ENCODE measurements around the gene TMEM184B. TPM values are rescaled to one million over a fixed set of nuclear protein-coding genes. Genes with fewer than 3 reads are reported as not detected.

TMEM184B gene
- total and polyA plus RNA-seq, 2 experiments from 2014 or later = 42.2 to 95.1 TPM

- Mint-ChIP-seq H3K9me3 (peaks cover 4% of the 10 kb centered on the region; the same call in 2 of the 3 replicates), H3K27me3 (ENCODE audit: insufficient read depth, low read depth, poor library complexity) (peaks cover 14% of the 10 kb centered on the region), H3K27ac (no peak overlapping the region), H3K4me3 (no peak overlapping the region), H3K36me3 (ENCODE audit: low read depth) (no peaks in the 10 kb centered on the region; the same call in 2 of the 3 replicates), H3K4me1 (no peaks in the 10 kb centered on the region; the same call in 2 of the 3 replicates)
- no peak for TF ChIP-seq CTCF (conservative IDR thresholded peaks at IDR 0.05; ENCODE audit: low read depth in 2 of 2)
- TF ChIP-seq ZNF462 (CRISPR knock-in tag; IDR thresholded peaks at IDR 0.05) = no peak
- TF ChIP-seq POLR2AphosphoS5 (IDR thresholded peaks at IDR 0.05; ENCODE audit: low read depth) = no peak
- TF ChIP-seq JUNB (IDR thresholded peaks at IDR 0.05; ENCODE audit: unreplicated experiment) = no peak
- TF ChIP-seq ETS1 (IDR thresholded peaks at IDR 0.05) = no peak
- TF ChIP-seq EZH2 (IDR thresholded peaks at IDR 0.05; ENCODE audit: low read depth, unreplicated experiment) = no peak
- no peak for TF ChIP-seq NANOG (IDR thresholded peaks at IDR 0.05; ENCODE audit: borderline replicate concordance)
- TF ChIP-seq EZH2phosphoT487 (IDR thresholded peaks at IDR 0.05; ENCODE audit: unreplicated experiment) = no peak
- TF ChIP-seq REST (IDR thresholded peaks at IDR 0.05; ENCODE audit: unreplicated experiment) = no peak
- TF ChIP-seq STAT1 (IDR thresholded peaks at IDR 0.05; ENCODE audit: unreplicated experiment) = no peak
- no peak for TF ChIP-seq ZNF114 (CRISPR knock-in tag; IDR thresholded peaks at IDR 0.05)
- no peak for TF ChIP-seq CREB1 (CRISPR knock-in tag; IDR thresholded peaks at IDR 0.05; ENCODE audit: low read depth)
- H3K4me1 ChIP-seq (ENCODE audit: insufficient read depth) = no peaks in the 10 kb centered on the region
- no peaks in the 10 kb centered on the region for H3F3A ChIP-seq (replicated peaks; ENCODE audit: low read depth)
- DNase-seq (ENCODE audit: low spot score) = no peak
- H3K9me2 ChIP-seq (ENCODE audit: insufficient read depth) = no peaks in the 10 kb centered on the region
- no peak overlapping the region for H2AFZ ChIP-seq
- no peak overlapping the region for H3K4me2 ChIP-seq
- ATAC-seq = no peak
- H4K20me1 ChIP-seq (replicated peaks; ENCODE audit: insufficient read depth) = no peaks in the 10 kb centered on the region
- no peak overlapping the region for H3K4me3 ChIP-seq
- H3K27ac ChIP-seq (ENCODE audit: low read depth) = no peak overlapping the region
- no peaks in the 10 kb centered on the region for H3K27me3 ChIP-seq (ENCODE audit: insufficient read depth)
- no peaks in the 10 kb centered on the region for H3K79me2 ChIP-seq (replicated peaks; ENCODE audit: insufficient read depth)
- no peaks in the 10 kb centered on the region for H3K36me3 ChIP-seq (ENCODE audit: insufficient read depth)
Observed at GRCh38 chr22:38193580-38193979, 79.2 kb downstream of the TMEM184B start.

All from GM23338 (cell line).